GM19455 (cell line): ENCODE measurements around the gene COL5A1.

Source experiments
- ATAC-seq: cut with Tn5 transposase; IDR thresholded peaks from one replicate; pipeline ENCODE4 v1.9.1; 2021; ENCODE audit not compliant: unreplicated experiment

COL5A1 gene

DNA sequence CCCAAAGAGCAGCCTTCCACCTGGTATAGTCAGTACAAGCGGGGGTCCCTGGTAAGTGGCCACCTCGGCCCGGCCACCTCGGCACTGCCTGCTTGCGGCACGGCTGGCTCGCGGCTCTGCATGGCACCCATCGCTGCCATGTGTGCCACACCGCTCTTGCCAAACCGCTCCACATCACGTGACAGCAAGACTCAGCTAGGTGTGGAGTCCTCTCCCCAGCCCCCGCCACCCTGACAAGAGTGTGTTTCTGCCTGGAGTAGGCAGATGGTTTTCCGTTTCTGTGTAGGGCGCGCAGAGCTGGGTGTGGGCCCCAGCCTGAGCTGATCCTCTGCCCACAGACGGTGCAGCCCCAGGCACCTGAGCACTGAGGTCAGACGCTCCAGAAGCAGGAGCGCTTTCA is 188.5 kb downstream of the COL5A1 start:
- ATAC-seq: no peak

DNA sequence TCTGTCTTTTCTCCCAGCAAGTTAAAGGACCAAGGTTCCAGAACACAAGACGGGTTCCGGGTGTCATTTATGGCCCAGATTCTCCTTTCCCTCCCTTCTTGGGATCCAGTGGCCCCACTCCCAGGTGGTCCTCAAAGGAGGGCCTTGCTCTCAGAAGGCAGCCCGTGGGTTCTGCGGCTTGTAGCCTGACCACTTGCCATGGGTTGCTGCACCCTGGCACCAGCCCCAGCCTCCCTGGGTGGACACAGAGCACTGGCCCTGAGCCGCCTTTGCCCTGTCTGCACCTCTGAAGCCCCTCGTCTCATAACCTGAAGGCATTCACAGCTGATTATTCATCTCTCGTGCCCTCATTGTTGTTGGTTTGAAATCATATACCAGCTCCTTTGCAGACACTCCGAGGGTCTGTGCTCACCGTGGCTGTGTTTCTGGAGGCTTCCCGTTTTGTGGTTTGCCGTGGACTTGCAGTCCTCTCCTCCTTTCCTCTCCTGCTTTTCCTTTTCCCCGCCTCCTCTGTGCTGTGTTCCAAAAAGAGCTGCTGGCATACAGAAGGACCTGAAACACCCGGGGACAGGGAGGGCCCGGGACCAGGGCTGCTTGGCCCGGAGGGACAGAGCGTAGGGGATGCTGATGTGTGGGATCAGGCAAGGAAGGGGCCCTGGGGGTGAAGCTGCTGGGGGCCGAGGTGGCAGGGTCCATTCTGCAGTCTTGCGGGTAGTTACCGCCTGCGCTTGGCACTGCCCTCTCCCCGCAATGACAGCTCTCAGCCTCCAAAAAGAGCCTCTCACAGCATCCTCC is 189.5 kb downstream of the COL5A1 start:
- ATAC-seq: no peak

DNA sequence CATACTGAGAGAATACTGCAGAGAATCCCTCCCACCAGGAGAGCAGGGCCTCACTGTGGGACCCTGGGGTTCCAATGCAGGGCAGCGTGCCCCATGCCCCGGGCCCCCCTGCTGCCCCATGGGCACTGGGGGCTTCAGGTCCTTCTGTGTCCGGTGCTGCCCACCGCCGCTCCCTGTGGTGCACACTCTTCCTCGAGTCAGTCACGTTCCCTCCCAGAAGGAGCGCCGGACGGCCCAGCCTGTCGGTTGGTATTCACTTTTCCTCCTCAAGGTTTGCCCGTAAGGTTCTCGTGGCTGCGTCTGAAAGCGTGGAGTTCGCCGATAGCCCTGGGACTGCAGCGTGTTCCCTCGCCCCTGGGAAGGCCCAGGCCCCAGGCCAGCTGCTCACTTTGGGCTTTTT is 190.9 kb downstream of the COL5A1 start:
- ATAC-seq: no peak

DNA sequence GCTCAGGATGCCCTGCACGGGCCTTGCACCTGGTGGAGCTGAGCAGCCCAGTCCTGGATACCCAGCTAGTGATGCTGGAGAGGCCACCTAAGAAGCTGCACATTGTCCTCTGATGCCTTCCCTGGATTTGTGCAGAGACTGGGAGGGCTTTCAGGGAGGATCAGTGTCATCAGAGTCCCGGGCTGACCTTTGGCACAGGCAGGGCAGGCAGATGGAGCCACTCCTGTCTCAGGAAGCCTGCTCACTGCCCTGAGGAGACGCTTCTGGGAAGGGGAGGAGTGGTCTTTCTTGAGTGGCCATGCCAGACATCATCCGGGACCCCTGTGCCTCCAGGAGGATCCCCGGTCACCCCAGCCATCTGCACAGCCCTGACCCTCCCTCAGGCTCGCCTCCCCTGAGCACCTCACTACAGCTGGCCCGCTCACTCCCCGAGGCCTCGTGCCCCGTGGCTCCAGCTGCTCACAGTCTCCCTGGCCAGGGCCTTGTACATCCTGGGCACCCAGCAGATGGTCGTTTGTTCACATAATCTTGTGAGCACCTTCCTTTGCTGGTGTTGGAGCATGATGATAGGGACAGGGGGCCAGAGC is 191.8 kb downstream of the COL5A1 start:
- ATAC-seq: no peak

GRCh38 chr9:134834217-134834956 is 192.8 kb downstream of the COL5A1 start:
- no peak for ATAC-seq

- no peak for ATAC-seq
Observed at GRCh38 chr9:134834957-134835419, 193.4 kb downstream of the COL5A1 start.

- no peak for ATAC-seq
Observed at GRCh38 chr9:134835448-134835847, 193.8 kb downstream of the COL5A1 start.

DNA sequence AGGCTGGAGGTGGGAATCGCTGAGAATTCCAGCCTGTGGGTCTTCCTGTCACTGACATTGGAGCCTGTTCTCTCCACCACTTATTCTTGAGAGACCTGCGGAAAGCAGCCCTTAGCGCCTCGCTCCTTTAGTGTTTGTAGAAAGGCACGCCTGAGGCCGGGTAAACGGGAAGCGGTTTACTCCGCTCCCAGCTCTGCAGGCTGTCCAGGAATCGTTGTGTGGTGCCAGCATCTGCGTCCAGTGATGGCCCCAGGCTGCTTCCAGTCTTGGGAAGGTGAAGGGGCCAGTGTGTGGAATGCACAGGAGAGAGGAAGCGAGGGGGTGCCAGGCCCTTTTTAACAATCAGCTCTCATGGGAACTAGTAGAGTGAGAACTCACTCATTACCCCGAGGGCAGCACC is 194.4 kb downstream of the COL5A1 start:
- ATAC-seq: no peak

DNA sequence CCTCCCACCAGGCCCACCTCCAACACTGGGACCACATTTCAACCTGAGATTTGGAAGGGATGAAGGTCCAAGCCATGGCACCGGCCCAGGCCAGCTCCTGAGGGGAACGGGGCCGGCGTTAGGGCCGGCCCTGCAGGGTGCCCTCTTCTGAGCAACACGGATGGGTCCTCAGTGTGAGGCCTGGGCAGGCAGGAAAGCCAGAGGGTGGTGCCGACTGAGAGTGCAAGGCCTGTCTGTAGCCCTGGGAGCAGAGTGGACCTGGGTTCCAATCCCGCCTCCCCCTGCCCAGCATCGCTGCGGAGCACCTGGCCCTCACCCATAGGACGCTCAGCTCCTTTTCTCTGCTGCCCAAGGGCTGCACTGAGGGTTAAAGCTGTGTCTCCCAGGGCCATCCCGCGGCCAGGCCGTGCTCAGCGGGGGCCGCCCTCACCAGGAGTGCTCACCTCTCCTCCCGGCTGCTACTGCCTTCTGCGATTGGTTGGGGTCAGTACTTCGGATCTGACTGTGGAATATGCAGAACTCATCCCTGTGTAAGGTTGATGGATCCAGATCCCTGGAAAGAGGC is 194.9 kb downstream of the COL5A1 start:
- no peak for ATAC-seq

GRCh38 chr9:134837529-134837928 is 195.9 kb downstream of the COL5A1 start:
- ATAC-seq: no peak

GRCh38 chr9:134838651-134839454 is 197.2 kb downstream of the COL5A1 start:
- ATAC-seq: no peak

DNA sequence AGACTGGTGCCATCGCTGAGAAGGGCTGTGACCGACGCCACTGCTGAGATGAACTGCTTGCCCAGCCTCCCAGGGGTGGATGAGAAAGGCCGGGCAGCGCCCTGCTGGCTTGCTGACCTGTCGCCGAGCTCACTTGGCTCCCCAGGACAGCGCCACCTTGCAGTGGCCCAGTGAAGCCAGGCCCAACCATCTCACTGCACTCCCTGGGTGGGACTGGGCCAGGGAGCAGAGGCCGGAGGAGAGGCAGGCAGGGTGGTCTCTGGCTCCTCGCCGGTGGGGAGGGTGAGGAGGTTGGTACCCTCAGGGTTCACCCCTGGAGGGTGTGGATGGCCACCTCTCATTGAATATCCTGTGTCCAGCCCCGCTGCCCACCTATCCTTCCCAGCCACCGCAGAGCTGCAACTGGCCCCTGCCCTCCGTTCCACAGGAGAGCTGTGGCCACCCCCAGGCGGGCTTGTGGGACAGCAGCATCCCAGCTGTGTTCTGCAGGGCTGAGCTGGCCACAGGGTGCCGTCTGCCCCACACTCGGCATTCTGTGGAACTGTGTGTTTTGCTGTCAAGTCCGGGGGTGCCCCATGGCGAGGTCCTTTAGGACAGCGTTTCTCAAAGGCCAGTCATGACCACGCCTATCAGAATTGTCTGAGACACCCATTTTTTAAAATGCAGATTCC is 198.0 kb downstream of the COL5A1 start:
- ATAC-seq: no peak

GRCh38 chr9:134840511-134840910 is 198.9 kb downstream of the COL5A1 start:
- ATAC-seq: no peak

DNA sequence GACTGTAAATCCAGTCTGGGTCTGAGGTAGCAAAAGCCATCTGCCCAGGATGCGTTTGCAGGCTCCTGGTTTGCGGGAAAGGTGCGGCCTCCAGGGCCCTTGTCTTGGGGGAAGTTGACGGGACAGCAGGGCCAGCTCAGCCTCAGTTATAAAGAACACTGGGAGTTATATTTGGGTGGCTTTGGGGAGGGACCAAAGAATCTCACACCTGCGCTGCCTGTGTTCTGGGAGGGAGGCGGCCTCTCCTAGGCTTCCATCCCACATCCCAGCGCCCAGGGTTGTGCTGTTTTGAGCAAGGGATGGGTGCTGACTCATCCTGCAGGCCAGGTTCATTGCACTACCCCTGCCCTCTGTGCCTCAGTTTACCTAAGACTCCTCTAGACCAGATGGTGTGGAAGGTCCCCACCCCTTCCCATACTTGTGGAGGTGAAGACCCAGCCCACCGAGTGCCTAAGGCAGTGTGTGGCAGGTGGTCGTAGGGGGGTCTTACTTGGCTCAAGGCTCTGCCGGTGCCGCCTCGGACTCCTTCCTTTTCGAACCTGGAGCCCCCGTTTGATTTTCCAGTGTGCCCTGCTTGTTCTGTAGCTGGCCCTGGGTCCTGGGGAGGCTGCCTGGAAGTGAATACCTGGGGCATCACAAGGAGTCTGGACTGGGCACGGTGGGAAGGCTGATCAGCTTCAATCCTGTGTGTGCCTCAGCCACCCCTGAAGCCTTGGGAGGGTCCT is 199.7 kb downstream of the COL5A1 start:
- no peak for ATAC-seq

DNA sequence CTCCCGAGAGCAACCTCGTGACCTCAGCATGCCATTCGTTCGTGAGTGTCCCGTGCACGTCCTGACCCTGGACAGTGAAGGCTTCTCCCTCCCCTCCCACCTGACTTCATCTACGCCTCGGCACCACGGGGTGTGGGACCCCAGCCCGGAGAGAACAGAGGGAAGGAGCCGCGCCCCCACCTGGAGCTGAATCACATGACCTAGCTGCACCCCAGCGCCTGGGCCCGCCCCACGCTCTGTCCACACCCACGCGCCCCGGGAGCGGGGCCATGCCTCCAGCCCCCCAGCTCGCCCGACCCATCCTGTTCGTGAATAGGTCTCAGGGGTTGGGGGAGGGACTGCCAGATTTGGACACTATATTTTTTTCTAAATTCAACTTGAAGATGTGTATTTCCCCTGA is 200.7 kb downstream of the COL5A1 start:
- ATAC-seq: no peak

DNA sequence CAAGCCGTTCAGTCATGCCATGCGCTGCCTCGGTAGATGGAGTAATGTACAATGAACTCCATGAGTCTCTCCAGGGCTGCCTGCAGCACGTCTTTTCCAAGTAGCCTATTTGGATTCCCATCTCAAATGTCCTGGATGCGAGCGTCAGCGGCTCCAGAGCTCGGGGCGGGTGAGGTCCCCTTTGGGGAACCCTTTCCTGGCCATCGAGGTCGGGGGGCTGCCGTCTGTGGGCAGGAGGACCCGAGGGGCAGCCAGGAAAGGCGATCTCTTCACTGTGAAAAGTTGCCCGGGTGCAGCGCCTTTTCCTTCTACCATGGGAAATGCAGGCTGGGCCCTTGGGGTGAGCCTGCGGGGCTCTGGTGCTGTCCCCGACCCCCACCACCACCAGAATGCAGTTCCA is 202.1 kb downstream of the COL5A1 start:
- ATAC-seq: no peak

- no peak for ATAC-seq
Observed at GRCh38 chr9:134844821-134845220, 203.2 kb downstream of the COL5A1 start.

- no peak for ATAC-seq
Observed at GRCh38 chr9:134846187-134846586, 204.6 kb downstream of the COL5A1 start.

DNA sequence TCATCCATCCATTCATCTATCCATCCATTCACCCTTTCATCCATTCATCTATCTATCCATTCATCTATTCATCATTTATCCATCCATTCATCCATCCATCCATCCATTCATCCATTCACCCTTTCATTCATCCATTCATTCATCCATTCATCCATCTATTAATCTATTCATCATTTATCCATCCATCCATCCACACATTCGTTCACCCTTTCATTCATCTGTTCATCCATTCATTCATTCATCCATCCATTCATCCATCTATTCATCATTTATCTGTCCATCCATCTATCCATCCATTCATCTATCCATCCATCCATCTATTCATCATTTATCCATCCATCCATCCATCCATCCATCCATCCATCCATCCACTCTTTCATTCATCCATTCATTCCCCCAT is 205.1 kb downstream of the COL5A1 start:
- no peak for ATAC-seq

GRCh38 chr9:134847138-134847537 is 205.5 kb downstream of the COL5A1 start:
- no peak for ATAC-seq
